AG20443 (cell line): Measurements from ENCODE around the gene CKMT2.

Source experiments
- DNase-seq: peaks from one replicate; pipeline ENCODE4 v3.0.0; 2012; ENCODE audit warnings: low spot score, mixed read lengths

The CKMT2 gene

GRCh38 chr5:81308836-81309235 lies 75.7 kb downstream of the CKMT2 start:
- no peak for DNase-seq

GRCh38 chr5:81310402-81311063 lies 77.4 kb downstream of the CKMT2 start:
- DNase-seq, result no peak

- DNase-seq, result no peak
These were observed 80.2 kb downstream of the CKMT2 start for GRCh38 chr5:81313278-81313677.

- no peak for DNase-seq
These were observed 80.6 kb downstream of the CKMT2 start for GRCh38 chr5:81313686-81314085.

DNA sequence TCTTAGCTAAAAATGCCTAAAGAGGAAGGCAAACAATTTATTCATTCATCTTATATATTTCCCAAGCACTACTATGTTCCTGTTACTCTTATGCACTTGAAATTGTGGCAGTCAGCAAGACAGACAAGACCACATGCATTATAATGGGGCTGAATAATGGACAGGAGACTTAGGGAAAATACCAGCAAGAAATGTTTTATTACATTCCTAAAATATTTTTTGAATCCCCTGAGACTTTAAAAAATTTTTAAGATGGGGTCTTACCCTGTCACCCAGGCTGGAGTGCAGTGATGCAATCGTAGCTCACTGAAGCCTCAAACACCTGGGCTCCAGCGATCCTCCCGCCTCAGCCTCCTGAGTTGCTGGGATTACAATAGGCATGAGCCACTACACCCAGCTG lies 81.5 kb downstream of the CKMT2 start:
- no peak for DNase-seq

DNA sequence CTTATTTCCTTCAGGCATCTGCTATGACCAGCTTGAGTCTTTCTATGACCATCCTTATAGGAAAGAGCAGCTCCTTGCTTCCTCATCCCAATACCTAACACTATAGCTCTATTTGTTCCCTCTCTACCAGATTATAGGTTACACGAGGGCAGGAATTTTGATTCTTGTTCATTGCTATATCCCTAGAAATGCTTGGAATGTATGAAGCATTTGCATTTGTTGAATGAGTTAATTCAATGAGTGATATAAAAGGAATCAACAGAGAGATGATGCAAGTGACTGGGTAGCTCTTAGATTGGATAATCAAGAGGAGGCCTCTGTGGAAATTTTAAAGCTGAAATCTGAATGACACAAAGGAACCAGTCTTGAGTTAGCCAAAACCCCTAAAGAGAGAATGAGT lies 82.2 kb downstream of the CKMT2 start:
- peak; percentile 36 for DNase-seq

DNA sequence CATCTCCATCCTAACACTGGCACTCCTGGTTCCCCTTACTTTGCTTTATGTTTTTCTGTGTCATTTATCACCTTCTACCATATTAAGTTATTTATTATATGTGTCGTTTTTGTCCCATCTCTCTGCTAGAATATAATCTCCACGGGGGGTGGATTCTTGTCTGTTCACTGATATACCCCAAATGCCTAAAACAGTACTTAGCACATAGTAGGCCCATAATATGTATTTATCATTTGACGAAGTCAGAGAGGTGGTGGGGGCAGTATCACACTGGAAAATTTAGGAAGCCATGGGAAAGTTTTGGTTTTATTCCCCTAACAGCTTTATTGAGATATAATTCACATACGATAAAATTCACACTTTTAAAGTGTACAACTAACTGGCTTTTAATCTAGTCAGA lies 82.7 kb downstream of the CKMT2 start:
- DNase-seq, result no peak
